ENCODE measurements around the gene NUP42.

The NUP42 gene

GRCh38 chr7:23205909-23206767 lies 24.3 kb downstream of the NUP42 start:
- Histone ChIP-seq H2AFZ (ENCODE audit: low read length) (no peak overlapping the region), H3K79me2 (ENCODE audit: insufficient read depth, low read length) (no peaks in the 10 kb centered on the region), H3K4me3 (ENCODE audit: low read length, poor library complexity, severe bottlenecking) (no peak overlapping the region), H3K36me3 (ENCODE audit: insufficient read depth, low read length) (peaks cover 12% of the 10 kb centered on the region; the same call in 1 of the 2 replicates), H3K9me2 (replicated peaks; ENCODE audit: low read depth, low read length) (no peaks in the 10 kb centered on the region), H4K20me1 (ENCODE audit: insufficient read depth, low read length, poor library complexity, severe bottlenecking) (no peaks in the 10 kb centered on the region), H3K9me3 (ENCODE audit: insufficient read depth, low read depth, low read length) (no peaks in the 10 kb centered on the region), H3K4me2 (ENCODE audit: low read depth, low read length, poor library complexity, severe bottlenecking) (no peak overlapping the region), H3F3A (ENCODE audit: low read depth) (no peaks in the 10 kb centered on the region), H3K27me3 (ENCODE audit: insufficient read depth, low read length, poor library complexity, severe bottlenecking) (no peaks in the 10 kb centered on the region), H3K9ac (ENCODE audit: low read depth, low read length, poor library complexity, severe bottlenecking) (no peak overlapping the region), H3K4me1 (ENCODE audit: insufficient read depth, low read length, poor library complexity, severe bottlenecking) (no peaks in the 10 kb centered on the region)
- no peak for TF ChIP-seq CTCF (conservative IDR thresholded peaks at IDR 0.05; ENCODE audit: low read length)
- no peak for TF ChIP-seq EZH2phosphoT487 (IDR thresholded peaks at IDR 0.05; ENCODE audit: borderline replicate concordance)

- Histone ChIP-seq H3K4me2 (ENCODE audit: low read depth, low read length, poor library complexity, severe bottlenecking) (no peak overlapping the region), H3K79me2 (ENCODE audit: insufficient read depth, low read length) (no peaks in the 10 kb centered on the region), H3K4me1 (ENCODE audit: insufficient read depth, low read length, poor library complexity, severe bottlenecking) (no peaks in the 10 kb centered on the region), H3K9me2 (replicated peaks; ENCODE audit: low read depth, low read length) (no peaks in the 10 kb centered on the region), H4K20me1 (ENCODE audit: insufficient read depth, low read length, poor library complexity, severe bottlenecking) (no peaks in the 10 kb centered on the region), H2AFZ (ENCODE audit: low read length) (no peak overlapping the region), H3F3A (ENCODE audit: low read depth) (no peaks in the 10 kb centered on the region), H3K27me3 (ENCODE audit: insufficient read depth, low read length, poor library complexity, severe bottlenecking) (no peaks in the 10 kb centered on the region), H3K9me3 (ENCODE audit: insufficient read depth, low read depth, low read length) (no peaks in the 10 kb centered on the region), H3K4me3 (ENCODE audit: low read length, poor library complexity, severe bottlenecking) (no peak overlapping the region), H3K9ac (ENCODE audit: low read depth, low read length, poor library complexity, severe bottlenecking) (no peak overlapping the region), H3K36me3 (ENCODE audit: insufficient read depth, low read length) (peaks cover 5% of the 10 kb centered on the region; the same call in 1 of the 2 replicates)
- TF ChIP-seq EZH2phosphoT487 (IDR thresholded peaks at IDR 0.05; ENCODE audit: borderline replicate concordance): no peak
- TF ChIP-seq CTCF (conservative IDR thresholded peaks at IDR 0.05; ENCODE audit: low read length): no peak
These were observed 25.2 kb downstream of the NUP42 start for GRCh38 chr7:23207021-23207420.

GRCh38 chr7:23207884-23208283 lies 26.0 kb downstream of the NUP42 start:
- H3K9me2 ChIP-seq (replicated peaks; ENCODE audit: low read depth, low read length): no peaks in the 10 kb centered on the region
- H4K20me1 ChIP-seq (ENCODE audit: insufficient read depth, low read length, poor library complexity, severe bottlenecking): no peaks in the 10 kb centered on the region
- H3K36me3 ChIP-seq (ENCODE audit: insufficient read depth, low read length): peaks cover 4% of the 10 kb centered on the region; the same call in 1 of the 2 replicates
- no peaks in the 10 kb centered on the region for H3K9me3 ChIP-seq (ENCODE audit: insufficient read depth, low read depth, low read length)
- H3K4me1 ChIP-seq (ENCODE audit: insufficient read depth, low read length, poor library complexity, severe bottlenecking): no peaks in the 10 kb centered on the region
- H2AFZ ChIP-seq (ENCODE audit: low read length): no peak overlapping the region
- no peaks in the 10 kb centered on the region for H3K27me3 ChIP-seq (ENCODE audit: insufficient read depth, low read length, poor library complexity, severe bottlenecking)
- TF ChIP-seq EZH2phosphoT487 (IDR thresholded peaks at IDR 0.05; ENCODE audit: borderline replicate concordance) (no peak), CTCF (conservative IDR thresholded peaks at IDR 0.05; ENCODE audit: low read length) (no peak)
- H3K4me3 ChIP-seq (ENCODE audit: low read length, poor library complexity, severe bottlenecking): no peak overlapping the region
- H3K9ac ChIP-seq (ENCODE audit: low read depth, low read length, poor library complexity, severe bottlenecking): no peak overlapping the region
- H3K4me2 ChIP-seq (ENCODE audit: low read depth, low read length, poor library complexity, severe bottlenecking): no peak overlapping the region
- no peaks in the 10 kb centered on the region for H3F3A ChIP-seq (ENCODE audit: low read depth)
- no peaks in the 10 kb centered on the region for H3K79me2 ChIP-seq (ENCODE audit: insufficient read depth, low read length)

Data from Loucy (cell line).